Prostate gland (tissue), 2 donors: ENCODE results near the gene ANTKMT.

ENCODE experiments used
- POLR2A ChIP-seq: fragments of 450-650 bp; IDR thresholded peaks from one replicate; pipeline ENCODE4 v1.6.1; 2016; ENCODE audit warnings: antibody characterized with exemption, mild to moderate bottlenecking
- TF ChIP-seq, protein P1 (sequence below), 4 experiments: fragments of 200-600 bp in 2 of 4; fragments of 450-650 bp in 2 of 4; sonication (generic) in 2 of 4; IDR thresholded peaks; 1 replicate in 3 of 4; 2 replicates in 1 of 4; pipeline ENCODE4 v1.5.1; 2016 to 2019; ENCODE audit warnings: antibody characterized with exemption in 4 of 4, mild to moderate bottlenecking in 2 of 4, moderate library complexity in 2 of 4

GRCh38 chr16:672851-673250 is 48.1 kb upstream of the ANTKMT start:
- TF ChIP-seq, protein P1, sequence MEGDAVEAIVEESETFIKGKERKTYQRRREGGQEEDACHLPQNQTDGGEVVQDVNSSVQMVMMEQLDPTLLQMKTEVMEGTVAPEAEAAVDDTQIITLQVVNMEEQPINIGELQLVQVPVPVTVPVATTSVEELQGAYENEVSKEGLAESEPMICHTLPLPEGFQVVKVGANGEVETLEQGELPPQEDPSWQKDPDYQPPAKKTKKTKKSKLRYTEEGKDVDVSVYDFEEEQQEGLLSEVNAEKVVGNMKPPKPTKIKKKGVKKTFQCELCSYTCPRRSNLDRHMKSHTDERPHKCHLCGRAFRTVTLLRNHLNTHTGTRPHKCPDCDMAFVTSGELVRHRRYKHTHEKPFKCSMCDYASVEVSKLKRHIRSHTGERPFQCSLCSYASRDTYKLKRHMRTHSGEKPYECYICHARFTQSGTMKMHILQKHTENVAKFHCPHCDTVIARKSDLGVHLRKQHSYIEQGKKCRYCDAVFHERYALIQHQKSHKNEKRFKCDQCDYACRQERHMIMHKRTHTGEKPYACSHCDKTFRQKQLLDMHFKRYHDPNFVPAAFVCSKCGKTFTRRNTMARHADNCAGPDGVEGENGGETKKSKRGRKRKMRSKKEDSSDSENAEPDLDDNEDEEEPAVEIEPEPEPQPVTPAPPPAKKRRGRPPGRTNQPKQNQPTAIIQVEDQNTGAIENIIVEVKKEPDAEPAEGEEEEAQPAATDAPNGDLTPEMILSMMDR (IDR thresholded peaks at IDR 0.05), result no peak
- TF ChIP-seq POLR2A, result no peak
